HepG2 (cell line): ENCODE results near the gene GGA3. TPM values are rescaled to one million over a fixed set of nuclear protein-coding genes. Genes with fewer than 3 reads are reported as not detected.
A peak's percentile ranks its signal among the peaks of the same experiment; 100 is the strongest.

ENCODE experiments used
- EHMT2 ChIP-seq: fragments of 200-600 bp; sonication (generic); IDR thresholded peaks from 2 replicates; pipeline ENCODE4 v1.7.0; 2017; ENCODE audit warnings: antibody characterized with exemption, low read depth, low read length, borderline replicate concordance
- ESRRA ChIP-seq: sonication (generic); formaldehyde crosslinking; IDR thresholded peaks from 2 replicates; pipeline ENCODE4 v1.5.1; 2020; ENCODE audit warnings: mild to moderate bottlenecking, low read depth, missing genetic modification reagents
- FOXO4 ChIP-seq: sonication (generic); formaldehyde crosslinking; conservative IDR thresholded peaks from 2 replicates; pipeline ENCODE4 v1.8.1; 2023; ENCODE audit warnings: missing genetic modification reagents
- KDM2A ChIP-seq: sonication (generic); formaldehyde crosslinking; IDR thresholded peaks from 2 replicates; pipeline ENCODE4 v1.4.0; 2020; ENCODE audit warnings: low read depth, missing genetic modification reagents, borderline replicate concordance
- MBD4 ChIP-seq: IDR thresholded peaks from 2 replicates; pipeline ENCODE4 v1.6.1; 2012; ENCODE audit warnings: low read length, inconsistent platforms, borderline replicate concordance
- MZF1 ChIP-seq: sonication (generic); formaldehyde crosslinking; IDR thresholded peaks from 2 replicates; pipeline ENCODE4 v1.8.1; 2023; ENCODE audit warnings: mild to moderate bottlenecking, missing genetic modification reagents, borderline replicate concordance
- NBN ChIP-seq: fragments of 450-650 bp; conservative IDR thresholded peaks from 2 replicates; pipeline ENCODE4 v1.6.1; 2017
- NR0B2 ChIP-seq: sonication (generic); formaldehyde crosslinking; IDR thresholded peaks from 2 replicates; pipeline ENCODE4 v1.4.0; 2020; ENCODE audit warnings: mild to moderate bottlenecking, missing genetic modification reagents
- NR3C1 ChIP-seq: sonication (generic); formaldehyde crosslinking; IDR thresholded peaks from 2 replicates; pipeline ENCODE4 v1.4.0; 2020; ENCODE audit warnings: missing genetic modification reagents
- RARA ChIP-seq: IDR thresholded peaks from 2 replicates; pipeline ENCODE4 v1.6.1; 2016; ENCODE audit warnings: missing genetic modification reagents, missing compliant biosample characterization
- RNF219 ChIP-seq: sonication (generic); formaldehyde crosslinking; IDR thresholded peaks from 2 replicates; pipeline ENCODE4 v1.5.0; 2020; ENCODE audit warnings: mild to moderate bottlenecking, missing genetic modification reagents
- RXRA ChIP-seq: sonication (generic); formaldehyde crosslinking; IDR thresholded peaks from 2 replicates; pipeline ENCODE4 v1.5.1; 2020; ENCODE audit warnings: missing genetic modification reagents
- TCF12 ChIP-seq, 2 experiments: fragments of 450-650 bp in 1 of 2; sonication (generic) in 1 of 2; formaldehyde crosslinking in 1 of 2; IDR thresholded peaks; 2 replicates each; pipeline versions ENCODE4 v1.6.1 to v1.8.0; 2017 to 2022; ENCODE audit warnings: antibody characterized with exemption in 1 of 2, mild to moderate bottlenecking in 1 of 2, missing genetic modification reagents in 1 of 2, moderate library complexity in 1 of 2
- ZKSCAN1 ChIP-seq: fragments of 150-350 bp; IDR thresholded peaks from 2 replicates; pipeline ENCODE4 v1.6.1; 2014; ENCODE audit warnings: low read length
- ZNF276 ChIP-seq: sonication (generic); formaldehyde crosslinking; IDR thresholded peaks from 2 replicates; pipeline ENCODE4 v1.4.0; 2020; ENCODE audit warnings: mild to moderate bottlenecking, low read depth, missing genetic modification reagents
- ZNF282 ChIP-seq: fragments of 450-650 bp; IDR thresholded peaks from 2 replicates; pipeline ENCODE4 v1.6.1; 2018; ENCODE audit not compliant: partially characterized antibody
- ZNF34 ChIP-seq: sonication (generic); formaldehyde crosslinking; IDR thresholded peaks from 2 replicates; pipeline ENCODE4 v1.4.0; 2020; ENCODE audit warnings: mild to moderate bottlenecking, missing genetic modification reagents, borderline replicate concordance
- ZNF672 ChIP-seq: sonication (generic); formaldehyde crosslinking; IDR thresholded peaks from 2 replicates; pipeline ENCODE4 v1.8.1; 2022; ENCODE audit warnings: missing genetic modification reagents
- polyA plus RNA-seq, 8 experiments: library from polyadenylated mRNA; depleted of rRNA in 3 of 8; stranded (reverse) in 7 of 8; unstranded in 1 of 8; fragments of >200 nt; fragmentation: Illumina TruSeq in 4 of 8; extraction: Trizol in 4 of 8; gene quantifications; 2 replicates each; pipeline versions ENCODE4 v1.2.1 to v1.2.3, GENCODE V29; 2011 to 2016; ENCODE audit warnings: low read depth in 4 of 8, missing spikeins in 1 of 8, mixed read lengths in 1 of 8; ENCODE audit not compliant: insufficient read depth in 1 of 8
- total RNA-seq, 5 experiments: library from RNA; depleted of rRNA; stranded (reverse); fragments of >200 nt; fragmentation: Illumina TruSeq; extraction: Trizol; gene quantifications; 2 replicates each; pipeline ENCODE4 v1.2.3, GENCODE V29; 2016; ENCODE audit warnings: low read depth in 1 of 5
- TF ChIP-seq, protein P1 (sequence below): sonication (generic); formaldehyde crosslinking; IDR thresholded peaks from 2 replicates; pipeline ENCODE4 v1.4.0; 2020; ENCODE audit warnings: mild to moderate bottlenecking, missing genetic modification reagents
- TF ChIP-seq, protein P2 (sequence below): sonication (generic); formaldehyde crosslinking; IDR thresholded peaks from 2 replicates; pipeline ENCODE4 v1.5.0; 2020; ENCODE audit warnings: missing genetic modification reagents

The GGA3 gene
- total and polyA plus RNA-seq, 2 of the 13 experiments (the other 11 are each of a cell fraction or from before 2014, with no cell fraction given) = 28.4 to 43.7 TPM

DNA sequence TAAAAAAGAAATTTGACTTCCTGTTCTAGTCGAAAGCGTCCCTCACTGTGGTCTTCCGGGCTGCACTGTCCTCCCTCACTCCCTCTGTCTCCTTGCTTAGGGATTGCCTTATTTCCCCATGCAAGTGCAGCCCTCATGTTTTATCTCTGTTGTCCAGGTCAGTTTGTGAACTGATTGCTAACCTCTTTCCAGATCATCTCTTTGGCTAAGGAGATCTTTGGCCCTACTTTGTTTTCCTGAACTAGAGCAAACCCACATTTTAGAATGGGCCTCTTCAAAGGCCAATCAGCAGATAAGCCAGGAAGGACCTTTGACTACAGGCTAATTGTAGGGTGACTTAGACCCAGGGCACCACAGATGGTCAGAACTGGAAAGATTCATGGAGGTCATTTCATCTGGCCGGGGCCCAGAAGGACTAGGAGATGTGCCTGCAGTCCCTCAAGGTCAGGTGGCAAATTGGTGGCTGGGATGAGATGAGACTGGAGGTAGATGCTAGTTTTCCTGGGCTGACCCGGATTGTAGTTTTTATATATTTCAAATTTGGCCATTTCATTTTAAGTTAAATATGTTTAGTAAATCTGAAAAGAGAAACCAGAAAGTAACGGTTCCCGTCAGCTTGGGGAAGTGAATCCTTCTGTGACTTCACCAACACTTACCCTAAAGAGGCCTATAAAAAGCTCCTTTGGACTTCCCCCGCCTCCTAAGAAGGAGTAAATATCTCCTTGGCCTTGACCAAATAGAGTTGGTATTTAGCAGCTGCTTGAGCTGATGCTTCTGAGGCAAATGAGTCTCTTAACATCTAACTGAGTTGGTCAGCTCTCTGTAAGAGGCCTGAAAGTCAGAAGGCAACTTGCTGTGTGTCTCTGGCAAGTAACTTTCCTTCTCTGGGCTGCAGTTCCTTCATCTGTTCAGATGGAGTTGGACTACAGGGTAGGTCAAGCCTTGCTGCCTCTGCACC is 34.1 kb upstream of the GGA3 start (continued):
- TF ChIP-seq ZNF276 (CRISPR knock-in tag) (no peak), RNF219 (CRISPR knock-in tag) (no peak), EHMT2 (peak; percentile 50; the same call in 1 of the 2 replicates), ZKSCAN1 (no peak), ZNF672 (CRISPR knock-in tag) (no peak), TCF12 (IDR thresholded peaks at IDR 0.05) (no peak), TCF12 (CRISPR knock-in tag; IDR thresholded peaks at IDR 0.05) (no peak), NR0B2 (CRISPR knock-in tag) (no peak), RXRA (peak; percentile 80; the same call in 1 of the 2 replicates), MBD4 (no peak), ESRRA (CRISPR knock-in tag) (peak; percentile 73), FOXO4 (CRISPR knock-in tag) (no peak), NR3C1 (CRISPR knock-in tag) (no peak), NBN (no peak), KDM2A (CRISPR knock-in tag) (peak; percentile 28; the same call in 1 of the 2 replicates), ZNF34 (CRISPR knock-in tag) (no peak), MZF1 (no peak), RARA (CRISPR knock-in tag) (peak; percentile 88), ZNF282 (no peak)
- TF ChIP-seq, protein P1, sequence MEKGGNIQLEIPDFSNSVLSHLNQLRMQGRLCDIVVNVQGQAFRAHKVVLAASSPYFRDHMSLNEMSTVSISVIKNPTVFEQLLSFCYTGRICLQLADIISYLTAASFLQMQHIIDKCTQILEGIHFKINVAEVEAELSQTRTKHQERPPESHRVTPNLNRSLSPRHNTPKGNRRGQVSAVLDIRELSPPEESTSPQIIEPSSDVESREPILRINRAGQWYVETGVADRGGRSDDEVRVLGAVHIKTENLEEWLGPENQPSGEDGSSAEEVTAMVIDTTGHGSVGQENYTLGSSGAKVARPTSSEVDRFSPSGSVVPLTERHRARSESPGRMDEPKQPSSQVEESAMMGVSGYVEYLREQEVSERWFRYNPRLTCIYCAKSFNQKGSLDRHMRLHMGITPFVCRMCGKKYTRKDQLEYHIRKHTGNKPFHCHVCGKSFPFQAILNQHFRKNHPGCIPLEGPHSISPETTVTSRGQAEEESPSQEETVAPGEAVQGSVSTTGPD (CRISPR knock-in tag) = no peak
- TF ChIP-seq, protein P2, sequence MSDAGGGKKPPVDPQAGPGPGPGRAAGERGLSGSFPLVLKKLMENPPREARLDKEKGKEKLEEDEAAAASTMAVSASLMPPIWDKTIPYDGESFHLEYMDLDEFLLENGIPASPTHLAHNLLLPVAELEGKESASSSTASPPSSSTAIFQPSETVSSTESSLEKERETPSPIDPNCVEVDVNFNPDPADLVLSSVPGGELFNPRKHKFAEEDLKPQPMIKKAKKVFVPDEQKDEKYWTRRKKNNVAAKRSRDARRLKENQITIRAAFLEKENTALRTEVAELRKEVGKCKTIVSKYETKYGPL = no peak
